OCI-LY1 (cell line): ENCODE results near the gene TOMM20.

Experiments used
- H2AFZ ChIP-seq: fragments of 200-600 bp; sonication (generic), shearing (Covaris generic); 2 replicates; pipeline ENCODE4 v1.6.0; 2014; ENCODE audit warnings: antibody characterized with exemption, mild to moderate bottlenecking, low read length
- H3F3A ChIP-seq: fragments of 200-600 bp; sonication (generic), shearing (Covaris generic); 2 replicates; pipeline ENCODE4 v1.6.0; 2014; ENCODE audit warnings: mild to moderate bottlenecking, antibody characterized with exemption, low read length, moderate library complexity; ENCODE audit not compliant: insufficient read depth
- H3K27ac ChIP-seq: fragments of 200-600 bp; sonication (generic); 2 replicates; pipeline ENCODE4 v1.5.1; 2014; ENCODE audit warnings: low read length, mixed run types, mild to moderate bottlenecking, low read depth; ENCODE audit not compliant: poor library complexity, severe bottlenecking
- H3K27me3 ChIP-seq: fragments of 200-600 bp; sonication (generic); 2 replicates; pipeline ENCODE4 v1.6.0; 2014; ENCODE audit warnings: antibody characterized with exemption, mild to moderate bottlenecking, low read length, moderate library complexity; ENCODE audit not compliant: insufficient read depth
- H3K36me3 ChIP-seq: fragments of 200-600 bp; sonication (generic); 2 replicates; pipeline ENCODE4 v1.6.1; 2014; ENCODE audit warnings: mild to moderate bottlenecking, antibody characterized with exemption, low read length, moderate library complexity, mixed read lengths; ENCODE audit not compliant: insufficient read depth
- H3K4me1 ChIP-seq: fragments of 200-600 bp; sonication (generic); 2 replicates; pipeline ENCODE4 v1.5.1; 2014; ENCODE audit warnings: mild to moderate bottlenecking, low read length, moderate library complexity; ENCODE audit not compliant: insufficient read depth, severe bottlenecking
- H3K4me2 ChIP-seq: fragments of 200-600 bp; sonication (generic), shearing (Covaris generic); 2 replicates; pipeline ENCODE4 v1.6.1; 2014; ENCODE audit warnings: low read length
- H3K4me3 ChIP-seq: fragments of 200-600 bp; sonication (generic); 2 replicates; pipeline ENCODE4 v1.5.1; 2014; ENCODE audit warnings: low read length, low read depth, mild to moderate bottlenecking, mixed read lengths; ENCODE audit not compliant: poor library complexity, severe bottlenecking
- H3K79me2 ChIP-seq: fragments of 200-600 bp; shearing (Covaris generic); 2 replicates; pipeline ENCODE4 v1.6.1; 2016; ENCODE audit warnings: mixed run types, low read length, mixed read lengths; ENCODE audit not compliant: insufficient read depth
- H3K9ac ChIP-seq: fragments of 200-600 bp; sonication (generic), shearing (Covaris generic); 2 replicates; pipeline ENCODE4 v1.6.1; 2014; ENCODE audit warnings: mild to moderate bottlenecking, low read length, mixed read lengths
- H3K9me2 ChIP-seq: fragments of 200-600 bp; sonication (generic), shearing (Covaris generic); 2 replicates; pipeline ENCODE4 v1.6.1; 2014; ENCODE audit warnings: low read depth, mild to moderate bottlenecking, low read length, mixed read lengths
- H3K9me3 ChIP-seq: fragments of 200-600 bp; shearing (Covaris generic); 2 replicates; pipeline ENCODE4 v1.6.1; 2014; ENCODE audit warnings: low read length, mixed read lengths
- H4K20me1 ChIP-seq: fragments of 200-600 bp; sonication (generic), shearing (Covaris generic); 2 replicates; pipeline ENCODE4 v1.6.0; 2016; ENCODE audit warnings: mild to moderate bottlenecking, low read length; ENCODE audit not compliant: insufficient read depth
- EZH2 ChIP-seq: fragments of 200-600 bp; sonication (generic), shearing (Covaris generic); IDR thresholded peaks from 2 replicates; pipeline ENCODE4 v1.8.0; 2017; ENCODE audit warnings: borderline replicate concordance, mixed run types, mild to moderate bottlenecking, antibody characterized with exemption, low read length, moderate library complexity, mixed read lengths
- TF ChIP-seq, protein P1 (sequence below): fragments of 200-600 bp; sonication (generic), shearing (Covaris generic); IDR thresholded peaks from 2 replicates; pipeline ENCODE4 v1.5.1; 2017; ENCODE audit warnings: mild to moderate bottlenecking, antibody characterized with exemption, low read length, moderate library complexity, mixed read lengths

Gene TOMM20

DNA sequence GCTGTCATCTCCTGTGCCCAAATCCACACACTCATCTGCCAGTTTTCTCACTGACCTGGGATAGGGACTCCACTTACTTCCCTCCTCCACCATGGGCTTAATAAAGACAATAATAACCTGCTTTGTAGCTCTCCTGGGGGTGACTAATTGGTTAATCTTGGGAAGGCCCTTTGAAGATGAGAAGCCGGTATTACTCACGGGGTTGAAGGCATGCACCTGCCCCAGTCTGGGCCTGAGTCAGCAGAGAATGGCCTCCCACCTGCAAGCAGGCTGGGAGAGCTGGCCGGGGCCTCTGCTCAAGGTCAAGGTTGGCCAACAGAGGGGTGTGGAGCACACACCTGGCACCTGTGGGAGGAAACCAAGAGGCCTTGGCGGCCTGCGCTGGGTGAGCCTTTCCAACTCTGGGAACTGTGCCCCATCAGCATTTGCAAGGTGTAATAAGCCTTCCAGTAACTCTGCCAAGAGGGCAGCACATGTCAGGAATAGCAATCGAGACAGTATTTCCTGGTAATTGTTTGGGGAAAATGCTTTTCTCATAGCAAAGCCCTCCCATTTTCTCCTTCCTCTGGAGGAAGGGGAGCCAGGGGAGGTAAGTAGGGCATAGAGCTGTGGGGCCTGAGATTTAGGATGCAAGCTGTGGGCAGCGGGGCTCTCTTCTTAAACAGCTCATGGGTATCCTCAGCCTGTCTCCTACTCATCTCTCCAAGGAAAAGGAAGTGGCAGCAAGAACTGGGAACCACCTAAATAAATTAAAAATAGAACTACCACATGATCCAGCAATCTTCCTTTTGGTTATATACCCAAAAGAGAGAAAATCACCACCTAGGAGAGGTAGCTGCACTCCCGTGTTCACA, 49.0 kb downstream of the TOMM20 start:
- H3K4me2 ChIP-seq: 0 out of 2 replicates have a peak overlapping the region, but pooled peaks have one; percentile 3
- TF ChIP-seq EZH2: no peak
- TF ChIP-seq, protein P1, sequence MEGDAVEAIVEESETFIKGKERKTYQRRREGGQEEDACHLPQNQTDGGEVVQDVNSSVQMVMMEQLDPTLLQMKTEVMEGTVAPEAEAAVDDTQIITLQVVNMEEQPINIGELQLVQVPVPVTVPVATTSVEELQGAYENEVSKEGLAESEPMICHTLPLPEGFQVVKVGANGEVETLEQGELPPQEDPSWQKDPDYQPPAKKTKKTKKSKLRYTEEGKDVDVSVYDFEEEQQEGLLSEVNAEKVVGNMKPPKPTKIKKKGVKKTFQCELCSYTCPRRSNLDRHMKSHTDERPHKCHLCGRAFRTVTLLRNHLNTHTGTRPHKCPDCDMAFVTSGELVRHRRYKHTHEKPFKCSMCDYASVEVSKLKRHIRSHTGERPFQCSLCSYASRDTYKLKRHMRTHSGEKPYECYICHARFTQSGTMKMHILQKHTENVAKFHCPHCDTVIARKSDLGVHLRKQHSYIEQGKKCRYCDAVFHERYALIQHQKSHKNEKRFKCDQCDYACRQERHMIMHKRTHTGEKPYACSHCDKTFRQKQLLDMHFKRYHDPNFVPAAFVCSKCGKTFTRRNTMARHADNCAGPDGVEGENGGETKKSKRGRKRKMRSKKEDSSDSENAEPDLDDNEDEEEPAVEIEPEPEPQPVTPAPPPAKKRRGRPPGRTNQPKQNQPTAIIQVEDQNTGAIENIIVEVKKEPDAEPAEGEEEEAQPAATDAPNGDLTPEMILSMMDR: no peak
- H3K9me2 ChIP-seq: no peaks in the 10 kb centered on the region
- peak overlapping the region; percentile 48 for H3K27ac ChIP-seq
- H3K36me3 ChIP-seq: no peaks in the 10 kb centered on the region
- no peaks in the 10 kb centered on the region for H3K79me2 ChIP-seq
- peaks cover 47% of the 10 kb centered on the region for H3K4me1 ChIP-seq
- H3K9ac ChIP-seq: no peak overlapping the region
- no peaks in the 10 kb centered on the region for H4K20me1 ChIP-seq
- no peaks in the 10 kb centered on the region for H3K9me3 ChIP-seq
- no peaks in the 10 kb centered on the region for H3F3A ChIP-seq
- no peak overlapping the region for H3K4me3 ChIP-seq
- H2AFZ ChIP-seq: no peak overlapping the region
- no peaks in the 10 kb centered on the region for H3K27me3 ChIP-seq

DNA sequence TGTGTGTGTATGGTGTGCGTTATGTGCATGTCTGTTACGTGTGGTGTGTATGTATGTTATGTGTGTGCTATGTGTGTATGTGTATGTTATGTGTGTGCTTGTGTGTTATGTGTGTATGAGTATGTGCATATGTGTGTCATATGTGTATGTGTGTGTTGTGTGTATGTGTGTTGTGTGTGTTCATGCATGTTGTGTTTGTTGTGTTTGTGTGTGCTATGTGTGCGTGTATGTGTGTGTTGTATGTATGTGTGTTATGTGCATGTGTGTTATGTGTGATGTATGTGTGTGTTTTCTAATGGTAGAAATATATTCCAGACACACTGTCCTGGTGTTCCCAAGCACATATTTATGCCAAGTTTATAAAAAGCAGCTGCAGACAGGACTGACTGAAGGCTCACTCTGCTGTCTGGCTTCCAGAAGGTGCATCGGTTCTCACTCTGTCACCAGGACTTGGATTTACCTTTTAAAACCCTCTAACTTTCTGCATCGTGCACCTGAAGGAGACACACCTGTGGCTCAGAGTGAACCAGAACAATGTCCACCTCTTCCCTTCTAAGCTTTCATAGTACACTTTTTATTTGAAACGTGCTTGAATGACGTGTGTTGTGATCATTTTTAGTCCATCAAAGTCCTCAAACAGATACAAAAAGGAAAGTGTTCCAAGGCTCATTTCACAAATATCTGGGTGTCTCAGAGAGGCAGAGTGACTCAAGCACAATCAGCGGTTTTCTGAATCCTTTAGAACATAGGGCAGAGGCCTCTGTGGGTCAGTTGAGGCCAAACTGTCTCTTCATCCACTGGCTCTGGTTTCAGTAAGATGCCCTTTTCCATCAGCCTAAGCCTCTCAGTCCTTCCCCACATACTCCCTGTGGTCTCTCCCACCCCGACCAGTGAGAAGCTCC, 49.9 kb downstream of the TOMM20 start:
- Histone ChIP-seq H3K9me2 (no peaks in the 10 kb centered on the region), H3K4me1 (peaks cover 52% of the 10 kb centered on the region), H4K20me1 (no peaks in the 10 kb centered on the region), H3K4me2 (no peak overlapping the region), H3K36me3 (no peaks in the 10 kb centered on the region), H3K79me2 (no peaks in the 10 kb centered on the region), H3K9me3 (no peaks in the 10 kb centered on the region), H3K9ac (no peak overlapping the region), H3K27ac (peak overlapping the region; percentile 48), H3F3A (0 out of 2 replicates have a peak, but pooled peaks cover 3% of the 10 kb centered on the region), H3K27me3 (no peaks in the 10 kb centered on the region), H2AFZ (no peak overlapping the region), H3K4me3 (no peak overlapping the region)
- no peak for TF ChIP-seq EZH2
- TF ChIP-seq, protein P1: no peak

DNA sequence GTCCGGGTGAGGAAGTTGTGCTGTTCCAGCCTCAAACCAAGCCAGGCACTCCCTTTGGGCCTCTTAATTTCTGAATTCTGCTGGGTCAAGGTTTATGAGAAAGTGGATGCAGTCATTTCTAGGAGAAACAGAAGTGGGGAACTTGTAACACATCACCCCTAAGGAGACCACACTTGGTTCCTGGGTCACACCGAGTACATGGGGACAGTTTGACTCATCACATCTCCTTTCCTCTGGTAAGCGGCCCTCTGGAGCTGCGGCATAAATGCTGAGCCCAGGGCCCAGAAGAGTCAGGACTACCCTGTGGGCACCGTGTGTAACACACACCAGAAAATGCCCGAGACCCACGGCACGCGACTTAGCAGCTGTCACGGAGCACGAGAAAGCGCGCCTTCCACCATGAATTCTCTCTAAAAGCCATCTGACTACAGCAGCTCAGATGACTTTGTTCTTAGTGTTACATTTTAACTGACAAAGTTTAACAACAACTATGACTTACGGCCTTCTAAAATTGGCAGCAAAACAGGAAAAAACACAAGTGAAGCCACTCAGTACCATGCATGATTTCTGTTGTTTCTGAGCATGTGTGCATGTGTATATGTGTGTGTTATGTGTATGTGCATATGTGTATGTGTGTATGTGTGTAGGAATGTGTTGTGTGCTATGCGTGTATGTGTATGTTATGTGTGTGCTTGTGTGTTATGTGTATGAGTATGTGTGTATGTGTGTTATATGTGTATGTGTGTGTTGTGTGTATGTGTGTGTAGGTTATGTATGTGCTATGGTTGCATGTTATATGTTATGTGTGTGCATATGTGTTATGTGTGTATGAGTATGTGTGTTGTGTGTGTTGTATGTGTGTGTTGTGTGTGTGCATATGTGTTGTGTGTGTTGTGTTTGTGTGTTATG, 50.8 kb downstream of the TOMM20 start:
- Histone ChIP-seq H3K36me3 (no peaks in the 10 kb centered on the region), H2AFZ (no peak overlapping the region), H4K20me1 (no peaks in the 10 kb centered on the region), H3K27ac (peak overlapping the region; percentile 48), H3K27me3 (no peaks in the 10 kb centered on the region), H3K9ac (no peak overlapping the region), H3K4me2 (no peak overlapping the region), H3K9me3 (no peaks in the 10 kb centered on the region), H3K9me2 (no peaks in the 10 kb centered on the region), H3K4me1 (peaks cover 51% of the 10 kb centered on the region), H3K4me3 (no peak overlapping the region), H3K79me2 (no peaks in the 10 kb centered on the region), H3F3A (0 out of 2 replicates have a peak, but pooled peaks cover 3% of the 10 kb centered on the region)
- no peak for TF ChIP-seq EZH2
- TF ChIP-seq, protein P1: no peak
